Measurements from ENCODE around the gene GNAQ.

DNA sequence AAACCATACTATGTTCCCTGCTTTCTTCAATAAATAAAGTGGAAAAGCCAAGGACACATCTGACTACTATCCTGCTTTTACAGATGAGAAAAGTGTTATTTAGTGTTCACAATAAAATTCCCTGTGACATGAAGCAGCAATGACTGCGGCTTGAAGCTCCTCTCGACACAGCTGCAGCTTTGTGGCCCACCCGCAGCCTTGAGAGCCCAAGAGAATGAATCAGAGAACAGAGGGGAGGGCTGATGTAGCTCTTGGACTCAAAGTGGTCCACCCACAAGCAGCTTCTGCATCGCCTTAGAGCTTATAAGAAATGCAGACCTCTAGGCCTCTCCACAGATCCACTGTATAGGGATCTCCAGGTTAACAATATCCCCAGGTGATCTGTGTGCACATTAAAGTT, 202.2 kb downstream of the GNAQ start:
- TF ChIP-seq, protein P1, sequence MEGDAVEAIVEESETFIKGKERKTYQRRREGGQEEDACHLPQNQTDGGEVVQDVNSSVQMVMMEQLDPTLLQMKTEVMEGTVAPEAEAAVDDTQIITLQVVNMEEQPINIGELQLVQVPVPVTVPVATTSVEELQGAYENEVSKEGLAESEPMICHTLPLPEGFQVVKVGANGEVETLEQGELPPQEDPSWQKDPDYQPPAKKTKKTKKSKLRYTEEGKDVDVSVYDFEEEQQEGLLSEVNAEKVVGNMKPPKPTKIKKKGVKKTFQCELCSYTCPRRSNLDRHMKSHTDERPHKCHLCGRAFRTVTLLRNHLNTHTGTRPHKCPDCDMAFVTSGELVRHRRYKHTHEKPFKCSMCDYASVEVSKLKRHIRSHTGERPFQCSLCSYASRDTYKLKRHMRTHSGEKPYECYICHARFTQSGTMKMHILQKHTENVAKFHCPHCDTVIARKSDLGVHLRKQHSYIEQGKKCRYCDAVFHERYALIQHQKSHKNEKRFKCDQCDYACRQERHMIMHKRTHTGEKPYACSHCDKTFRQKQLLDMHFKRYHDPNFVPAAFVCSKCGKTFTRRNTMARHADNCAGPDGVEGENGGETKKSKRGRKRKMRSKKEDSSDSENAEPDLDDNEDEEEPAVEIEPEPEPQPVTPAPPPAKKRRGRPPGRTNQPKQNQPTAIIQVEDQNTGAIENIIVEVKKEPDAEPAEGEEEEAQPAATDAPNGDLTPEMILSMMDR (IDR thresholded peaks at IDR 0.05): no peak
- no peak for TF ChIP-seq POLR2A (IDR thresholded peaks at IDR 0.05)
